OCI-LY7 (cell line): ENCODE measurements around the gene MXRA8. TPM values are rescaled to one million over a fixed set of nuclear protein-coding genes. Genes with fewer than 3 reads are reported as not detected.

ENCODE experiments used
- BruUV-seq: library from RNA; stranded (reverse); fragments of 400-500 nt; replicated peaks from 2 replicates; lab custom pipeline; 2021; lab: Mats Ljungman, UMichigan
- CTCF ChIA-PET: fragments of 300-600 bp; sonication (Branson Sonifier 250); formaldehyde crosslinking; loops from one replicate; lab custom pipeline; 2022; ENCODE audit warnings: antibody characterized with exemption; ENCODE audit not compliant: unreplicated experiment; lab: Charles Lee
- POLR2A ChIA-PET: fragments of 300-600 bp; sonication (Branson Sonifier 250); formaldehyde crosslinking; loops from one replicate; lab custom pipeline; 2022; ENCODE audit warnings: antibody characterized with exemption; lab: Charles Lee
- DNase-seq: peaks from one replicate; pipeline ENCODE4 v3.0.0-alpha.2; 2015; ENCODE audit warnings: low spot score
- H2AFZ ChIP-seq: fragments of 200-600 bp; sonication (generic), shearing (Covaris generic); 2 replicates; pipeline ENCODE4 v1.6.1; 2014; ENCODE audit warnings: mild to moderate bottlenecking, antibody characterized with exemption, low read length, moderate library complexity
- H3K27ac ChIP-seq: fragments of 200-600 bp; sonication (generic); 2 replicates; pipeline ENCODE4 v1.5.1; 2014; ENCODE audit warnings: mixed run types, low read depth, mild to moderate bottlenecking, moderate library complexity, low read length, inconsistent platforms; ENCODE audit not compliant: poor library complexity, severe bottlenecking
- H3K36me3 ChIP-seq: fragments of 200-600 bp; sonication (generic); 2 replicates; pipeline ENCODE4 v1.6.1; 2014; ENCODE audit warnings: mild to moderate bottlenecking, antibody characterized with exemption, low read length, moderate library complexity, mixed read lengths; ENCODE audit not compliant: insufficient read depth
- H3K4me1 ChIP-seq: fragments of 200-600 bp; sonication (generic); 2 replicates; pipeline ENCODE4 v1.5.1; 2014; ENCODE audit warnings: mild to moderate bottlenecking, low read length; ENCODE audit not compliant: insufficient read depth, poor library complexity, severe bottlenecking
- H3K4me2 ChIP-seq: fragments of 200-600 bp; sonication (generic); 2 replicates; pipeline ENCODE4 v1.6.1; 2014; ENCODE audit warnings: mild to moderate bottlenecking, low read length
- H3K4me3 ChIP-seq: fragments of 200-600 bp; sonication (generic); 2 replicates; pipeline ENCODE4 v1.5.1; 2014; ENCODE audit warnings: mild to moderate bottlenecking, low read depth, low read length; ENCODE audit not compliant: poor library complexity, severe bottlenecking
- H3K79me2 ChIP-seq: fragments of 200-600 bp; sonication (generic); 2 replicates; pipeline ENCODE4 v1.6.1; 2016; ENCODE audit warnings: low read depth, mild to moderate bottlenecking, low read length, moderate library complexity, mixed read lengths; ENCODE audit not compliant: insufficient read depth
- H3K9me2 ChIP-seq: fragments of 200-600 bp; sonication (generic); 2 replicates; pipeline ENCODE4 v1.6.1; 2016; ENCODE audit warnings: mild to moderate bottlenecking, low read length, mixed read lengths; ENCODE audit not compliant: insufficient read depth
- H3K9me3 ChIP-seq: fragments of 200-600 bp; sonication (generic); 2 replicates; pipeline ENCODE4 v1.6.1; 2014; ENCODE audit warnings: mild to moderate bottlenecking, mixed run types, low read length, mixed read lengths
- H4K20me1 ChIP-seq: fragments of 200-600 bp; sonication (generic); 2 replicates; pipeline ENCODE4 v1.6.1; 2014; ENCODE audit warnings: mild to moderate bottlenecking, antibody characterized with exemption, low read length, moderate library complexity, mixed read lengths; ENCODE audit not compliant: insufficient read depth
- CTCF ChIP-seq: fragments of 200-600 bp; sonication (generic); conservative IDR thresholded peaks from 2 replicates; pipeline ENCODE4 v1.5.1; 2014; ENCODE audit warnings: mild to moderate bottlenecking, antibody characterized with exemption, low read length, moderate library complexity, mixed read lengths
- EZH2phosphoT487 ChIP-seq: fragments of 200-600 bp; sonication (generic); IDR thresholded peaks from 2 replicates; pipeline ENCODE4 v1.6.1; 2018; ENCODE audit warnings: low read depth, borderline replicate concordance, mild to moderate bottlenecking, mixed run types, antibody characterized with exemption, low read length, moderate library complexity, mixed read lengths
- intact Hi-C: fragments of 100-400 bp; cut with micrococcal nuclease; formaldehyde crosslinking; loops from one replicate; pipeline ENCODE4 v1.10.0; 2022; ENCODE audit not compliant: unreplicated experiment
- total RNA-seq, 2 experiments: library from RNA; depleted of rRNA in 1 of 2; stranded (reverse); fragments of >200 nt in 1 of 2; shearing (Covaris generic) in 1 of 2; gene quantifications; 2 replicates each; pipeline ENCODE4 v1.2.3, GENCODE V29; 2014 to 2022

The MXRA8 gene
- total RNA-seq, 2 experiments from 2014 or later = not detected

GRCh38 chr1:1391225-1391624 lies 32.9 kb upstream of the MXRA8 start:
- TSS peak; percentile 30 for BruUV-seq
- ChIA-PET CTCF (no interaction called here), POLR2A (interaction anchor here (0.8 kb wide), 2 partner anchors 14 to 26 kb away, joined by 3 read pairs; no protein-coding TSS in a partner anchor)
- H3K4me1 ChIP-seq = no peaks in the 10 kb centered on the region
- no peaks in the 10 kb centered on the region for H3K9me3 ChIP-seq
- peaks cover 96% of the 10 kb centered on the region for H3K36me3 ChIP-seq
- intact Hi-C loops = no loop called here
- no peak overlapping the region for H2AFZ ChIP-seq
- H3K27ac ChIP-seq = no peak overlapping the region
- no peak for TF ChIP-seq EZH2phosphoT487
- no peak for TF ChIP-seq CTCF
- no peak overlapping the region for H3K4me2 ChIP-seq
- no peaks in the 10 kb centered on the region for H4K20me1 ChIP-seq
- H3K79me2 ChIP-seq = peaks cover 9% of the 10 kb centered on the region; the same call in 1 of the 2 replicates
- no peak overlapping the region for H3K4me3 ChIP-seq
- no peaks in the 10 kb centered on the region for H3K9me2 ChIP-seq
- DNase-seq = no peak

- Histone ChIP-seq H3K36me3 (peaks cover 99% of the 10 kb centered on the region), H3K4me3 (no peak overlapping the region), H3K9me3 (no peaks in the 10 kb centered on the region), H2AFZ (no peak overlapping the region), H3K4me1 (no peaks in the 10 kb centered on the region), H3K79me2 (peaks cover 9% of the 10 kb centered on the region; the same call in 1 of the 2 replicates), H3K27ac (no peak overlapping the region), H4K20me1 (no peaks in the 10 kb centered on the region), H3K9me2 (no peaks in the 10 kb centered on the region), H3K4me2 (no peak overlapping the region)
- DNase-seq = no peak
- intact Hi-C loops = no loop called here
- ChIA-PET POLR2A (interaction anchor here (0.8 kb wide), 1 partner anchor 25 kb away, joined by 3 read pairs; no protein-coding TSS in a partner anchor), CTCF (no interaction called here)
- TF ChIP-seq CTCF = no peak
- no peak for TF ChIP-seq EZH2phosphoT487
- no TSS peak for BruUV-seq
Measured at GRCh38 chr1:1390675-1391074, 32.3 kb upstream of the MXRA8 start.

- ChIA-PET CTCF (no interaction called here), POLR2A (interaction anchor here (0.6 kb wide), 1 partner anchor 10 kb away, joined by 4 read pairs; no protein-coding TSS in a partner anchor)
- no peak overlapping the region for H3K27ac ChIP-seq
- no peaks in the 10 kb centered on the region for H3K9me3 ChIP-seq
- H2AFZ ChIP-seq = no peak overlapping the region
- H3K4me2 ChIP-seq = no peak overlapping the region
- TF ChIP-seq CTCF (no peak), EZH2phosphoT487 (no peak)
- BruUV-seq = no TSS peak
- no peaks in the 10 kb centered on the region for H3K9me2 ChIP-seq
- peaks cover 91% of the 10 kb centered on the region for H3K36me3 ChIP-seq
- no peaks in the 10 kb centered on the region for H4K20me1 ChIP-seq
- H3K4me1 ChIP-seq = no peaks in the 10 kb centered on the region
- no peak overlapping the region for H3K4me3 ChIP-seq
- DNase-seq = no peak
- intact Hi-C loops = no loop called here
- H3K79me2 ChIP-seq = no peaks in the 10 kb centered on the region
Measured at GRCh38 chr1:1388078-1388472, 29.7 kb upstream of the MXRA8 start.
